ENCODE results near the gene TIA1. TPM values are rescaled to one million over a fixed set of nuclear protein-coding genes. Genes with fewer than 3 reads are reported as not detected.

TIA1 gene
- total and polyA plus RNA-seq, 2 donors from 2014 or later = 39.4 to 97.6 TPM

GRCh38 chr2:70212298-70212932 lies 36.0 kb downstream of the TIA1 start:
- no peak for DNase-seq
- H3K9me3 ChIP-seq (ENCODE audit: control insufficient read depth in 2 of 3, insufficient read depth in 1 of 3, low read length in 3 of 3) = no peaks in the 10 kb centered on the region
- H3K36me3 ChIP-seq (ENCODE audit: control insufficient read depth in 2 of 3, insufficient read depth in 3 of 3, low read length in 3 of 3) = peaks cover 11 to 13% (median 11%) of the 10 kb centered on the region in 3 donors
- no peaks in the 10 kb centered on the region for H3K27me3 ChIP-seq (ENCODE audit: control insufficient read depth, insufficient read depth, low read length)
- H3K27ac ChIP-seq (ENCODE audit: low read depth in 2 of 2, low read length in 2 of 2) = no peak overlapping the region
- no peak overlapping the region for H3K9ac ChIP-seq (ENCODE audit: low read length in 3 of 3)
- no peak overlapping the region for H3K4me3 ChIP-seq (ENCODE audit: low read length in 3 of 3)
- intact Hi-C loops (cut with DNase I) = no loop called here
- TF ChIP-seq, protein P1, sequence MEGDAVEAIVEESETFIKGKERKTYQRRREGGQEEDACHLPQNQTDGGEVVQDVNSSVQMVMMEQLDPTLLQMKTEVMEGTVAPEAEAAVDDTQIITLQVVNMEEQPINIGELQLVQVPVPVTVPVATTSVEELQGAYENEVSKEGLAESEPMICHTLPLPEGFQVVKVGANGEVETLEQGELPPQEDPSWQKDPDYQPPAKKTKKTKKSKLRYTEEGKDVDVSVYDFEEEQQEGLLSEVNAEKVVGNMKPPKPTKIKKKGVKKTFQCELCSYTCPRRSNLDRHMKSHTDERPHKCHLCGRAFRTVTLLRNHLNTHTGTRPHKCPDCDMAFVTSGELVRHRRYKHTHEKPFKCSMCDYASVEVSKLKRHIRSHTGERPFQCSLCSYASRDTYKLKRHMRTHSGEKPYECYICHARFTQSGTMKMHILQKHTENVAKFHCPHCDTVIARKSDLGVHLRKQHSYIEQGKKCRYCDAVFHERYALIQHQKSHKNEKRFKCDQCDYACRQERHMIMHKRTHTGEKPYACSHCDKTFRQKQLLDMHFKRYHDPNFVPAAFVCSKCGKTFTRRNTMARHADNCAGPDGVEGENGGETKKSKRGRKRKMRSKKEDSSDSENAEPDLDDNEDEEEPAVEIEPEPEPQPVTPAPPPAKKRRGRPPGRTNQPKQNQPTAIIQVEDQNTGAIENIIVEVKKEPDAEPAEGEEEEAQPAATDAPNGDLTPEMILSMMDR (IDR thresholded peaks at IDR 0.05; ENCODE audit: borderline replicate concordance, extremely low read depth, insufficient read depth) = no peak
- FAIRE-seq = no peak
- no peaks in the 10 kb centered on the region for H3K4me1 ChIP-seq (ENCODE audit: control insufficient read depth in 2 of 3, insufficient read depth in 2 of 3, low read depth in 1 of 3, low read length in 3 of 3)

DNA sequence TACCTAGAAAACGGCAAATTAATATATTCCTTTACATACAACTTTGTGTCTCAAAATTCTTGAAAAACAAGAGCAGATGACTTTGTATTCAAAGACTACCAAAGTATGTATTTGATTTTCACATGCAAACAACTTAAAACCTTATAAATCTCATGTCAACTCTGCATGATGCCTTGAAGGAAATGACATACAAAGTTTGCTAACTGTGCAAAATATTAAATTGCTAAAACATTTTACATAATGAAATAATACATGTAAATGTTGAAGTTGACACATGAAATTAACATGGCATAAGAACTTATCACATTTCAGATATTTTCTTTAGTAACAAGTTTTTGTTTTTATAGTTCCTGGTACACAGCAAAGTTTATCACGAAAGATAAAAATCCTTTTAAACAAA lies 36.8 kb downstream of the TIA1 start:
- H3K27ac ChIP-seq (ENCODE audit: low read depth in 2 of 2, low read length in 2 of 2) = no peak overlapping the region
- no peaks in the 10 kb centered on the region for H3K27me3 ChIP-seq (ENCODE audit: control insufficient read depth, insufficient read depth, low read length)
- TF ChIP-seq, protein P1 (IDR thresholded peaks at IDR 0.05; ENCODE audit: borderline replicate concordance, extremely low read depth, insufficient read depth) = no peak
- peaks cover 9 to 13% (median 11%) of the 10 kb centered on the region in 3 donors for H3K36me3 ChIP-seq (ENCODE audit: control insufficient read depth in 2 of 3, insufficient read depth in 3 of 3, low read length in 3 of 3)
- DNase-seq (no peak), FAIRE-seq (no peak)
- no peak overlapping the region for H3K9ac ChIP-seq (ENCODE audit: low read length in 3 of 3)
- intact Hi-C loops (cut with DNase I) = no loop called here
- H3K4me1 ChIP-seq (ENCODE audit: control insufficient read depth in 2 of 3, insufficient read depth in 2 of 3, low read depth in 1 of 3, low read length in 3 of 3) = no peaks in the 10 kb centered on the region
- H3K4me3 ChIP-seq (ENCODE audit: low read length in 3 of 3) = no peak overlapping the region
- H3K9me3 ChIP-seq (ENCODE audit: control insufficient read depth in 2 of 3, insufficient read depth in 1 of 3, low read length in 3 of 3) = no peaks in the 10 kb centered on the region

- Histone ChIP-seq H3K27ac (ENCODE audit: low read depth in 2 of 2, low read length in 2 of 2) (no peak overlapping the region), H3K4me1 (ENCODE audit: control insufficient read depth in 2 of 3, insufficient read depth in 2 of 3, low read depth in 1 of 3, low read length in 3 of 3) (no peaks in the 10 kb centered on the region), H3K9ac (ENCODE audit: low read length in 3 of 3) (no peak overlapping the region), H3K36me3 (ENCODE audit: control insufficient read depth in 2 of 3, insufficient read depth in 3 of 3, low read length in 3 of 3) (peaks cover 0 to 3% (median 0%) of the 10 kb centered on the region in 3 donors), H3K4me3 (ENCODE audit: low read length in 3 of 3) (no peak overlapping the region), H3K27me3 (ENCODE audit: control insufficient read depth, insufficient read depth, low read length) (no peaks in the 10 kb centered on the region), H3K9me3 (ENCODE audit: control insufficient read depth in 2 of 3, insufficient read depth in 1 of 3, low read length in 3 of 3) (no peaks in the 10 kb centered on the region)
- no peak for FAIRE-seq
- TF ChIP-seq, protein P1 (IDR thresholded peaks at IDR 0.05; ENCODE audit: borderline replicate concordance, extremely low read depth, insufficient read depth) = no peak
- intact Hi-C loops (cut with DNase I) = no loop called here
- no peak for DNase-seq
These were observed 44.0 kb downstream of the TIA1 start for GRCh38 chr2:70204452-70204851.

DNA sequence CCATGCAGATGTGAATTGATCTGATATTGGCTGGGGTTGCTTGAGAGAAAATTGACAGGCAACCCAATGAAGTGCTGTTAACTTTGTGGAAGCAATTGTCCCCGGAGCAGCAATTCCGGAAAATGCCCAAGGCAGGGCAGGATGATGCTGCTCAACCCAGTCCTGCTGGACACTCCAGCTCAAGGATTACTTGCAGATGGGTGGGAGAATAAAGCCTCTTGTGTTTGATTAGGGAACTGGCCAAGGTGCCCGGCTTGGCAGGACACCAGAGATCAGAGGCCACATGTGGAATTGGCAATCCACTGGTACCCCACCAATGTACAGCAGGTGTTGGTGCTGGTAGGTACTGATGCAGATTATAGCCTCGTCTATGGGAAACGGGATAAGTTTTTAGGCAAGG lies 45.3 kb downstream of the TIA1 start:
- Histone ChIP-seq H3K4me3 (ENCODE audit: low read length in 3 of 3) (no peak overlapping the region), H3K36me3 (ENCODE audit: control insufficient read depth in 2 of 3, insufficient read depth in 3 of 3, low read length in 3 of 3) (peaks cover 0 to 2% (median 0%) of the 10 kb centered on the region in 3 donors), H3K9ac (ENCODE audit: low read length in 3 of 3) (no peak overlapping the region), H3K4me1 (ENCODE audit: control insufficient read depth in 2 of 3, insufficient read depth in 2 of 3, low read depth in 1 of 3, low read length in 3 of 3) (no peaks in the 10 kb centered on the region), H3K9me3 (ENCODE audit: control insufficient read depth in 2 of 3, insufficient read depth in 1 of 3, low read length in 3 of 3) (no peaks in the 10 kb centered on the region), H3K27ac (ENCODE audit: low read depth in 2 of 2, low read length in 2 of 2) (no peak overlapping the region), H3K27me3 (ENCODE audit: control insufficient read depth, insufficient read depth, low read length) (no peaks in the 10 kb centered on the region)
- no peak for DNase-seq
- intact Hi-C loops (cut with DNase I) = no loop called here
- TF ChIP-seq, protein P1 (IDR thresholded peaks at IDR 0.05; ENCODE audit: borderline replicate concordance, extremely low read depth, insufficient read depth) = no peak
- FAIRE-seq = no peak
